Measurements from ENCODE around the gene ADGRV1.
"Not testable (repeated sequence)": the region's sequence is repeated elsewhere in the genome, so short reads cannot be mapped to it uniquely, and the experiment has no call there.

ADGRV1 gene

DNA sequence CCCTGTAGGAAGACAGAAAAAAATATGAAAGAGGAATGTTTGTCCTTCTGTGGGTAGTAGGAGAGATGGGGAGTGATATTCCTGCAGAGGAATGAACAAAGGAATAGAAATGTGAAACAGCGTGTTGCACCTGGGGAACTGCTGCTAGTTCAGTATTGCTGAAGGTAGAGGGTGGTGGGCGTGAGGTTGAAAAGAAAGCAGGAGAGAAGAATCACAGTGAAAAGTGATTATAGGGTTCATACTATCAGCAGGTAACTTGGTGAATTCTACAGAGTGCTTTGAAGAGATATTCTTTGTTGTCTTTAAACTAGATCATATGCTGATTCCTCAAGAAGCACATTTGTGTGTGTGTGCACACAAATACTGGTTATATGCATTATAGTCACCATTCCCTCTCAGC is 95.6 kb downstream of the ADGRV1 start:
- no peak for DNase-seq

DNA sequence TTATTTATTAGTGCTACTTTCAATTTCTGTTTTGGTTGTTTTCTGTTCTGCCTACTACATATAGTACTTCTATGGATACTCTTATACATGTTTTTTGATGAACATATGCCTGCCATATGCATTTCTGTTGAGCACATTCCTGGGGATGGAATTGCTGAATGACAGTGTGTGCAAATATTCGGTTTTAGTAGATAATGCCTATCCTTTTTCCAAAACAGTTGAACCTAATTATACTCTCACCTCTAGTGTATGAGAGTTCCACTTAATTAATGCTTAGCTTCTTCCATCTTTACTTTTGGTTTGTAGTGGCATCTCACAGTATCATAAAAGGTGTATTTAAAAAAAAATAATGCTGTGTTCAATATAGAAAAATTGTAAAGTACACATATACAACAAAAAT is 96.8 kb downstream of the ADGRV1 start:
- DNase-seq: no peak

DNA sequence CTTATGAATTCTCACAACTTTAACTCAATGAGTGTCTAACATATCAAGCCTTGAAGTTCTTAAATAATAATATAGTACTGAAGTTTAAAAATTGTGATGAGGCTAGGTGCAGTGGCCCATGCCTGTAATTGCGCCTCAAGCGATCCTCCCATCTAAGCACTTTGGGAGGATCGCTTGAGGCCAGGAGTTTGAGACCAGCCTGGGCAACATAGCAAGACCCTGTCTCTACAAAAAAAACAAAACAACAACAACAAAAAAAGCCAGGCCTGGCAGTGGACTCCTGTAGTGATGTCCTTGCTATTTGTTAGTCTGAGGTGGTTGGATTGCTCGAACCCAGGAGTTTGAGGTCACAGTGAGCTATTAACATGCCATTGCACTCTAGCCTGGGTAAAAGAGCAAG is 98.4 kb downstream of the ADGRV1 start:
- no peak for DNase-seq

DNA sequence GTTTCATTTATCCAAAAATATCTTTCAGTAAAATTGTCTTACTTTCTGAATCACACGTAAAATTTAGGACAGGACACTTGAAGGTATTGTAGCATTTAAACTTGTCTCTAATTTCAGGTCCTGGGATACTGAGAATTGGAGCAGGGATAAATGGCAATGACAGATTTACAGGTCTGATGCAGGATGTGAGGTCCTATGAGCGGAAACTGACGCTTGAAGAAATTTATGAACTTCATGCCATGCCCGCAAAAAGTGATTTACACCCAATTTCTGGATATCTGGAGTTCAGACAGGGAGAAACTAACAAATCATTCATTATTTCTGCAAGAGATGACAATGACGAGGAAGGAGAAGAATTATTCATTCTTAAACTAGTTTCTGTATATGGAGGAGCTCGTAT is 99.2 kb downstream of the ADGRV1 start:
- DNase-seq: no peak

DNA sequence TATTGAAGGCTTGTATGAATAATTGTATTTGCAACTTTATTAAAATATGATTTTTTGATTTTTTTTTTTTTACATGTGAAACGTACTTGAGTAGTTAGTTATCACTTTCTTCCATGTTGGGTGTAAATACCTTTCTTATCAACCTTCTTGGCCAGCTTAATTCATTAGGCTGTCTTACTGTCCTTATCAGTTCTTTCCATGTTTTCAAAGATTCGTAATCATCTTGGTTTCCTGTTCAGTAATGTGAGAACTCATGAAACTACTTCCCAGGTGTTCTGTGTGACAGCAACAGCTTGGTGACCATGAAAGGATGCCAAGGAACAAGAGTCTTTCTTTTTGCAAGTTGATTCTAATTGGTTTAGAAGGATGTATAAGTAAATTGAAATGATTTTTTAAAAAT is 100.0 kb downstream of the ADGRV1 start:
- no peak for DNase-seq

DNA sequence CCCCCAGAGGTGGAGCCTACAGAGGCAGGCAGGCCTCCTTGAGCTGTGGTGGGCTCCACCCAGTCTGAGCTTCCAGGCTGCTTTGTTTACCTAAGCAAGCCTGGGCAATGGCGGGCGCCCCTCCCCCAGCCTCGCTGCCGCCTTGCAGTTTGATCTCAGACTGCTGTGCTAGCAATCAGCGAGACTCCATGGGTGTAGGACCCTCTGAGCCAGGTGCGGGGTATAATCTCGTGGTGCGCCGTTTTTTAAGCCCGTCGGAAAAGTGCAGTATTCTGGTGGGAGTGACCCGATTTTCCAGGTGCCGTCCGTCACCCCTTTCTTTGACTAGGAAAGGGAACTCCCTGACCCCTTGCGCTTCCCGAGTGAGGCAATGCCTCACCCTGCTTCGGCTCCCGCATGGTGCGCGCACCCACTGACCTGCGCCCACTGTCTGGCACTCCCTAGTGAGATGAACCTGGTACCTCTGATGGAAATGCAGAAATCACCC is 109.5 kb downstream of the ADGRV1 start:
- not testable (repeated sequence) for DNase-seq

DNA sequence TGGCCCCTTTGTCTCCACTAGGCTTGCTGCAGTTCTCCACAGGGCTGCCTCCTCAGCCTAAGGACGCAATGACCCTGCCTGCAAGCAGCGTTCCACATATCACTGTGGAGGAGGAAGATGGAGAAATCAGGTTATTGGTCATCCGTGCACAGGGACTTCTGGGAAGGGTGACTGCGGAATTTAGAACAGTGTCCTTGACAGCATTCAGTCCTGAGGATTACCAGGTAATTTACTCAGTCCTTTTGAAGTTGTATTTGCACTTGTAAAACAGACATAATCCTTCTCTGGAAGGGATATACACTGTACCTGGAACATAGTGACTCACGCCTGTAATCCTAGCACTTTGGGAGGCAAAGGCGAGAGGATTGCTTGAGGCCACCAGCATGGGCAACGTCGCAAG is 116.6 kb downstream of the ADGRV1 start:
- DNase-seq: no peak

DNA sequence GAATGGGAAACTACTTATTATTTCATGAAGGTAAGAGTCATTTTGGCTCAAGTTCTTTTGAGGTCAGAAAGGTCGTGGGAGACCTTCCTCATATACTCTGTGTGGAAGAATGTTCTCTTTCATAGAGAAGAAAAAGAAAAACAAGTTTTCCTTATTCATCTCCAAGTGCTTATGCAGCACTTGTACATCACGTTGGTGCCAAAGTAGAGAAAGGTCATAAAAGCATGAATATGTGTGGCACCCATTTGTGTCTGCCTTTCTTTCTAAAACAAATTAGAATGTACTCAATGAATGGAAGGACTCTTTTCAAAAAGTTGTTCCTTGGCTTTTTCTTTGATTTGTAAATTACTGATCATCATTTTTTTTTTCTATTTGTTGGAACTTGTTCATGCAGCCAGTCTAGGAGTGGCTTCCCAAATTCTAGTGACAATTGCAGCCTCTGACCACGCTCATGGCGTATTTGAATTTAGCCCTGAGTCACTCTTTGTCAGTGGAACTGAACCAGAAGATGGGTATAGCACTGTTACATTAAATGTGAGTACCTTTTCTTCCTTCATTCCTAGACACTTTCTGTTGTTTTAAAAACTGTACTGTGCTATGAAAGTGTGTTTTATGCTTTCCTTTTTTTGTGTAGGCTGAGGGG is 122.4 kb downstream of the ADGRV1 start:
- DNase-seq: no peak

DNA sequence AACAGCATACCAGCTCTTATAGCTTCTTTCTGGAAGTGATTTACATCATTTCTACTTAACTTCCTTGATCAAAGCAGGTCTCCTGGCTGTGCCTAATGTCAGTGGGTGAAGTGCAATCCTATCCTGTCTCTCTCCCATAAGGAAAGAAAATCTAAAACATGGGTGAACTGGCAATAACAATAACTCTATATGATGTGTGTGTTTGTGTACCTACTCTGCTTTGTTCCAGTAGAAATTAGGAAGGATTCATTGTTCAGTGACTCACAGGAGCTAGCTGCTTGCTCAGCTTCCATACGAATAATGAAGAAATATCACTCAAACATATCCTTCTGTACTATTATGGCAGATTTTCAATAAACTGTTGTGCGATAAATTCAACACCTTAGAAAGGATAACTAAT is 123.7 kb downstream of the ADGRV1 start:
- no peak for DNase-seq

DNA sequence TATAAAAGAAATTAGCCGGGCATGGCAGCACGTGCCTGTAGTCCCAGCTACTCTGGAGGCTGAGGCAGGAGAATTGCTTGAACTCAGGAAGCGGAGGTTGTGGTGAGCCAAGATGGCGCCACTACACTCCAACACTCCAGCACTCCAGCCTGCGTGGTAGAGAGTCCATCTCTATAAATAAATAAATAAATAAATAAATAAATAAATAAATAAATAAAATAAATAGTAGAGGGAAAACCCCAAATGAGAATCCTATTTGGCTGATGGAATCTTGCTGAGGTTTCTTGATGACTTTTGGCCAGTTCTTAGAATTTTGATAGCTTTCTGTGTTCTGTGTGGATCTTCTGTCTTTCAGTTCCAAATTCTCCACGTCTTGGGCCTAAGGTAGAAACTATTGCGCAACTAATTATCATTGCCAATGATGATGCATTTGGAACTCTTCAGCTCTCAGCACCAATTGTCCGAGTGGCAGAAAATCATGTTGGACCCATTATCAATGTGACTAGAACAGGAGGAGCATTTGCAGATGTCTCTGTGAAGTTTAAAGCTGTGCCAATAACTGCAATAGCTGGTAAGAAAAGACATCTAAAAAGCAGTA is 126.9 kb downstream of the ADGRV1 start:
- no peak for DNase-seq

DNA sequence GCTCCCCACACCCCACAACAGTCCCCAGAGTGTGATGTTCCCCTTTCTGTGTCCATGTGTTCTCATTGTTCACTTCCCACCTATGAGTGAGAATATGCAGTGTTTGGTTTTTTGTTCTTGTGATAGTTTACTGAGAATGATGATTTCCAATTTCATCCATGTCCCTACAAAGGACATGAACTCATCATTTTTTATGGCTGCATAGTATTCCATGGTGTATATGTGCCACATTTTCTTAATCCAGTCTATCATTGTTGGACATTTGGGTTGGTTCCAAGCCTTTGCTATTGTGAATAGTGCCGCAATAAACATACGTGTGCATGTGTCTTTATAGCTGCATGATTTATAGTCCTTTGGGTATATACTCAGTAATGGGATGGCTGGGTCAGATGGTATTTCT is 127.8 kb downstream of the ADGRV1 start:
- DNase-seq: not testable (repeated sequence)

DNA sequence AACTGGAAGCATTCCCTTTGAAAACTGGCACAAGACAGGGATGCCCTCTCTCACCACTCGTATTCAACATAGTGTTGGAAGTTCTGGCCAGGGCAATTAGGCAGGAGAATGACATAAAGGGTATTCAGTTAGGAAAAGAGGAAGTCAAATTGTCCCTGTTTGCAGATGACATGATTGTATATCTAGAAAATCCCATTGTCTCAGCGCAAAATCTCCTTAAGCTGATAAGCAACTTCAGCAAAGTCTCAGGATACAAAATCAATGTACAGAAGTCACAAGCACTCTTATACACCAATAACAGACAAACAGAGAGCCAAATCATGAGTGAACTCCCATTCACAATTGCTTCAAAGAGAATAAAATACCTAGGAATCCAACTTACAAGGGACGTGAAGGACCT is 128.9 kb downstream of the ADGRV1 start:
- not testable (repeated sequence) for DNase-seq

DNA sequence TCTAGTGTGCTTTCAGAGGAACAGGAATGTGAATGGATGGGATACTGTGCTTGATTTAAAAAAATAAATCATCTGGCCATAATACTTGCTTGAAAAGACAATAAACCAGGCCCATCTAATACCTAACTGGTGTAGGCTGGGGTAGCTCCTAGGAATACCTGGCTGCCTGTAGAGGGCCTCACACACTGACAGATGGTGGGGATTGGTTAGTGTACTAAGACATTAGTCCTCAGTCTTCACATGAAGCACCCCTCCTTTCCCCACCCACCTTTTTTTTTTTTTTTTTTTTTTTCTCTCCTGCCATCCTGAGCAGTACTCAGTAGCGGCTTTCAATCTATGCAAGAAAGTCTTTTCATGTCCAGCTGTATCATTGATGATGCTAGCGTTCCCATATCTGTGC is 130.5 kb downstream of the ADGRV1 start:
- no peak for DNase-seq

DNA sequence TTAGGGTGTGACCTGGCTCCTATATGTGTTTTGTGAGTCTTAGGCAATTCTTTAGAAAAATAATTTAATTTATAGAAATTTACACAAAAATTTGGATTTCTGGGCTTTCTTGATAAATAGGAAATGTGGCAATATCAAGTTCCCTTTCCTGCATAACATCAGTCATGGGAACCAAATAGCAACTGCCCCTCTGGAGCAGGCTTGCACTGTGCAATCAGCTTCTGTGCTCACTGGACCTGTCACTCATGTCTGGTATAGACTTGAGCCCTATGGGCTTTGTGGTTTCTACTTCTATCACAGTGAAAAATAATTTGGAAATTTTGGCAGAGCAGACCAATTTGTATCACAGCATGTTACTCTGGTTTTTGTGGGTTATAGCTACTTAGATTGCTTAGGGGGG is 131.7 kb downstream of the ADGRV1 start:
- no peak for DNase-seq

DNA sequence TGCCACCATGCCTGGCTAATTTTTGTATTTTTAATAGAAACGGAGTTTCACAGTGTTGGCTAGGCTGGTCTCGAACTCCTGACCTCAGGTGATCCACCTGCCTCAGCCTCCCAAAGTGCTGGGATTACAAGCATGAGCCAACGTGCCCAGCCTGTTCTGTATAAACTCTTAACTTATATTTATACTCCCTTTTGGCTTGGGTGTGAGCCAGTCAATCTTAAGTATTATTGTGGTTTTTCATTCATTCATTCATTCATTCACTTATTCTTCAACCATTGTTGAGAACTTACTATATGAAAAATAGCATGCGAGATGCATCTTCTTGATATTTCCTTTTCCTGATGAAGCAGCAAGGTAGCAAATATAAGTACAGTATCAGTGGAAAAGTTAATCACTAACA is 132.9 kb downstream of the ADGRV1 start:
- DNase-seq: no peak

DNA sequence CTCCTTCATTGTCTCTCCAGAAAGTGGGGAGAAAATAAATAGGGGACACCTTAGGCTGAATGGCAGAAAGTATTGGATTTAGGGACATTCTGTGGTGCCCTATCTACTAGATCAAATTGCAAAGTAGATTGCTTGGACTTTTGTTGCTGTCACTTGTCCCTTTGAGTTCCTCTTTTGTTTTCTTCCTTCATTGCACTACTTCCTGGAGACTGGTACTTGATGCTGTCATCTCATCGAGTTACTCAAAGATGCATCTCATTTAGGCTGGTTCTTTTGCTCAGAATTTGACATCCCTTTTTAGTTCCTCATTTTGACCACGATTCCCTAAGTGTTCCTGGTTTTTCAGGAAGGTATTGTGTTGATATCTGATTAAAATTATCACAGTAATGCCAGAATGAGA is 137.6 kb downstream of the ADGRV1 start:
- DNase-seq: no peak

DNA sequence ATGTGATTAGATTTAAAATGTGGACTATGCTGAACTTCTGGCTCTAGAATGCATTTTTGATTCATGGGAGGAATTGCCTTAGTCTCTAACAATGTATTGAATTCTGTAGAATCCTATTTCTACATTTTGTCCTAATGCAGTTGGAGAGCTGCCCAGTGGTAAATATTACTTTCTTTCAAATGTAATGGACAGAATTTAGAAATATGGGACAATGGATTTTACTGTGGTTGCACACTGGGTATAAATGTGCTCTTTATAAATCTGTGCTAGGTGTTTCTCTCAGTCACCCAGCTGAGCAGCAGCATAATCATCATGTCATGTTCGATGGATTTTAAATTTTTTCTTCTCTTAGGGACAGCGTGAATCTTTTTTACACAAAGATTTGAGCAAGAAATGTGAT is 141.7 kb downstream of the ADGRV1 start:
- DNase-seq: no peak

DNA sequence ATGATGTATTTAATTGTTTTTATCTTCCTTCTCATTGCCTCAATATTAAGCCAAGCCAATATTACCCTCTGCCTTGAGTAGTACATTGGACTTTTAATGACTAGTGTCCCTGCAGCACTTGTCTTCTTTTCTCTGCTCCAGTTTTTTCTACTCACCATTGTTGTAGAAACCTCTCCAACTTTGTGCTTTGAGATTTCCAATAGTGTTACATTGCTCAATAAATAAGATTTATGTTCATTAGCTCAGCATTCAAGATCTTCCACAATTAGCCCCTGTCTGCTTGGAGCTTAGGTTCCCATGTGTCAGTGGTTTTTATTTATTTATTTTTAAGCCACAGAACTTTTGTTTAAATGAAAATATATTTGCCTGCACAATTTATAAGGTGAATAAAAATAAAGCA is 145.3 kb downstream of the ADGRV1 start:
- DNase-seq: no peak

DNA sequence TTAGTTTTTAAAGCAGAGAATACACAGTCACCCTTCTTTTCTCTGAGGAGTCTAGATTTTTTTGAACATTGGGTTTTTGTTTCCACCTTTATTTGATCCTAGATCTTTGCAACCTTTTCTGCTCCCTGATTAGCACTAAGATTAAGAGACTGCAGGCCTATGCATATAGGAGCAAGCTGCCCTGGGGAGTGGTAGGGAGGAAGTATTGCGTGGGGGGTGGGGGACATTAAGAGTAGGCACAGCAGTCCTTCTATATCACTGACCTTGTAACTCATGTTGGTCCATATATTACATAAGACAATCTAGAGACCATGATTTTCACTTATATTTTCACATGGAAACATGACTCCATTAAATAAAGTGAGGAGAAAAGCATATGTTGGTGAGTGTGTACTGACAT is 149.1 kb downstream of the ADGRV1 start:
- DNase-seq: no peak

DNA sequence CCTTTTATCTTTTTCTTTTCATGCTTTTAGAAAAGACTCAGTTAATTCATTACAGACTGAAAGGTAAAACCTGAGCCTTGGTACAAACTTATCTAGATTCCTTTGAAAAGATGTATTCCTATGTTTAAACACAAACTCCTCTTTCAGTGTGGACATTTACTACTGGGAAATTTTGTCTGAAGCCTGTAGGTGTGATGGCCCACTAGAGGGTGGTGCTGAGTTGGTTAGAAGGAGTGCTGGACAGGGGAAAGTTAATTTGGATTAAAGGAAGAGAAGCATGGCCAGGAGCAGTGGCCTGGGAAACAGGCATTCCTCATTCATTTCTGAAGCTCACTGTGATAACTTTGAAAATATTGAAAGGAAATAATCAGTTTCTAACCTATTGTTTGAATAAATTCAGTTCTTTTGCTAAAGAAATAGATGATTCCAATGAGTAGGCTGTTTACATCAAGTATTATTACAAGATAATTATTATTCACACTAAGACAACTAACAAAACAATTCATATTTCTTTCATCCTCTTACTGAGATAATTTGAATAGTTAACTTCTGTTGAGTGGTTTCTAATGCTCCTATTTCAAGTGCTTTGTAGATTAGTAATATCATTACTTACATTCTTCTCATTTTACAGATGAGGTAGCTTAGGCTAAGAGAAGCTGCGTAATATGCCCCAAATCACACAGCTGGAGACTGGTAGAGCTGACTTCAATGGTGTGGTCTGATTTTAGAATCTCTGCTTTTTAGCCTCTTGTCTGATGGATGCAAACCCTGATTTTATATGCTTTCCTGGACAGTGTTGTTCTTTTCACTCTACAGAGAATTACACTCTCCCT is 150.9 kb downstream of the ADGRV1 start:
- peak in 1 of 2 donors; percentile 1 for DNase-seq

DNA sequence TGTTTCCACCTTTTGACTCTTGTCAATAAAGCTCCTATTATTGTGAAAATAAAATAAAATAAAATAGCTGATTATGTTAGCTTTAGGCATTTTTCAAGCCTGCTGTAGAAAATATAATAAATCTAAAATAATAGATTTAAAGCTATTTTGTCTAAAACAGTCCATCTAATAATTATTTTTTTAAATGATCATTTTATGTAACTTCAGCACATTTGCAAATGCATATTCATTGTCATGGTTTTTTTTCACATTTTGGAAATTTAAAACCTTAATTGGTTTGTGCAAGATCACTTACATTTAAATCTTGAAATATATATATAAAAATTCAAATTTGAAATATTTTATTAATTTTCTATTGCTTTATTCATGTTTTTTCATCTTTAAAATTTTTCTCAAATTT is 159.8 kb downstream of the ADGRV1 start:
- DNase-seq: no peak

DNA sequence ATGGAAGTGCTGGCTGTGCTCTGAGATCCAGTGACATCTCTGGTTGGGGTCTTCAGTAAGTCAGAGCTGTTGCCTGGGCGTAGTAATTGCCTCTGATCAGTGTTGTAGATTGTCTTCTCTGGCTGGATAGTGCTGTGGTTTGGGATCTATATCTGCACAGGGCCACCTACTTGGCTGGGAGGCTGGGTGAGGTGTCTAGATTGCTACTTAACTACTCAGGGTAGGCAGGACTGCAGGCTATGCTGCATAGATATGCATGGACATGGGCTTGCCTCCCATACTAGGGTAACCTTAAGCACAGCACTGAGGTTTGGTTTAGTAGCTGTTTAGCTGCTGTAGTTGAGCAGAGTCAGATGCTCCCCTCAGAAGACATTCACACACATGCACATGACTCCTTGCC is 181.0 kb downstream of the ADGRV1 start:
- no peak for DNase-seq

DNA sequence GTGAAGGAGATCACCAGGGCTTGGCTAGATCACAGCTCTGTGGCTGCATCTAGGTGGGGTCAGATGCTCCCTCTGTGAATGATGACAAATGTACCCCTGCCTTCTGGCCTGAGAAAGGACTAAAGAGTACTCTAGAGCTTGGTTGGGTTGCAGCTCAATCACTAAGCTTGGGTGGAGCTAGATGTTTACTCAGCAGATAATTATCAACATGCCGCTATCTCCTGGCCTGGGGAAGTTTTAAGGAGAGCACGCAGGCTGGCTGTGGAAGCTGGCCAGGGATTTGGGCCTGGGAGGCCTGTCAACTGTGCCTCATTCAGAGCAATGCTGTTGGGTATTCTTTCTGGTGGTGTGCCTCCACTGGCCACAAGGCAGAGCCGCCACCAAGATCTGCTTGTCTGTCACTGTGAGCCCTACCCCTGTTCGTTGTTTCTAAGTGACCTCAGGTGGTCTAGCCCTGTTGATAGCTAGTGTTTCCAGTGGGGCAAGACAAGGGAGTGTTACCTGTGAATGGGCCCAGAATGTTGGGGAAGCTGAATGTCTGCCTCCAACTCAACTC is 181.7 kb downstream of the ADGRV1 start:
- no peak for DNase-seq

DNA sequence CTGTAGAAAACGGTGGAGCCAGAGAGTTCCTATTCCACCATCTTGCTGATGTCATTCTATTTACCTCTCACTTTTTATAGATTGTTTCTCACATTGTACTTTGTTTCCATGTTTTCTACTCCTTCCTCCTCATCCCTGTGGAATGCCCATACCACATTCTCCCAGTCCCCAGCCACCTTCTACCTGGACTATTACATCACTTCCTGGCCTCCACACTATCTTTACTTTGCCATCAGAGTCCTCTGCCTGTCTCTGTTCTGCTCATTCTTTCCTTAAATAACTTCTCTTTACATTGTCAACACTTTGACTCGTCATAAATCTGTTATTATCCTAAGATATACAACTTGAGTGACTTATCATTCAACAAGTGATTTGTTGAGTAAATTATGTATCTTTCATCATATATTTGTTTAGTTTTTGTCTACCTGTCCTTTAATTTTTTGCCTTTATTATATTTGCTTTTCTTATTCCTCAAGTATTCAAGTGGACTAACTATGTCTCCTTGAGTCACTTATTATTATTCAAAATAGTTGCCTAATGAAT is 182.5 kb downstream of the ADGRV1 start:
- no peak for DNase-seq

Data from stimulated activated CD4-positive, alpha-beta T cell treated with anti-CD3 and anti-CD28 coated beads, Interleukin-2, amount 100 ng/mL, for 24 hours (primary cell).